H1 (cell line): Measurements from ENCODE around the gene CGRRF1. TPM values are rescaled to one million over a fixed set of nuclear protein-coding genes. Genes with fewer than 3 reads are reported as not detected.

Source experiments
- EP300 ChIP-seq, 2 experiments: IDR thresholded peaks; 1 replicate in 1 of 2; 2 replicates in 1 of 2; pipeline ENCODE4 v1.6.1; 2011 to 2012; ENCODE audit warnings: low read depth in 2 of 2, low read length in 2 of 2, mild to moderate bottlenecking in 2 of 2, borderline replicate concordance in 1 of 2, inconsistent platforms in 1 of 2, moderate library complexity in 1 of 2
- RAD21 ChIP-seq, 2 experiments: IDR thresholded peaks in 1 of 2; conservative IDR thresholded peaks in 1 of 2; 2 replicates each; pipeline ENCODE4 v1.6.1; 2011; ENCODE audit warnings: low read depth in 2 of 2, low read length in 2 of 2, improper control_type of control experiment in 1 of 2, inconsistent platforms in 1 of 2, mild to moderate bottlenecking in 1 of 2, moderate library complexity in 1 of 2
- RNF2 ChIP-seq: fragments of 200-900, 300-1000 bp; sonication (generic); IDR thresholded peaks from 2 replicates; pipeline ENCODE4 v1.7.1; 2016; ENCODE audit warnings: borderline replicate concordance, low read depth, mild to moderate bottlenecking, antibody characterized with exemption, low read length; ENCODE audit not compliant: poor library complexity, severe bottlenecking; ENCODE audit errors: missing control alignments
- SIRT6 ChIP-seq: IDR thresholded peaks from one replicate; pipeline ENCODE4 v1.7.1; 2012; ENCODE audit warnings: low read length, inconsistent platforms
- SP1 ChIP-seq: IDR thresholded peaks from 2 replicates; pipeline ENCODE4 v1.6.1; 2011; ENCODE audit warnings: low read depth, low read length
- polyA plus RNA-seq, 7 experiments: library from polyadenylated mRNA; depleted of rRNA in 3 of 7; stranded (reverse) in 5 of 7; unstranded in 2 of 7; fragments of >200 nt in 5 of 7; fragments of 200-250 nt in 2 of 7; gene quantifications; 1 replicate in 5 of 7; 2 replicates in 1 of 7; 4 replicates in 1 of 7; pipeline versions ENCODE4 v1.2.1 to v1.2.3, GENCODE V29; 2011 to 2013; ENCODE audit warnings: missing spikeins in 2 of 7, mixed read lengths in 2 of 7
- total RNA-seq: library from RNA; stranded (reverse); fragmentation: NEBNext Ultra II Directional; extraction: Animal tissue kit (Norgen Biotek cat#: 25700); gene quantifications from 2 replicates; pipeline ENCODE4 v1.2.1, GENCODE V29; 2021
- TF ChIP-seq, protein P1 (sequence below): fragments of 300-600 bp; sonication (generic); IDR thresholded peaks from 2 replicates; pipeline ENCODE4 v1.7.1; 2012; ENCODE audit warnings: low read length, moderate library complexity, mild to moderate bottlenecking, inconsistent platforms; ENCODE audit not compliant: insufficient replicate concordance
- TF ChIP-seq, protein P2 (sequence below): IDR thresholded peaks from 2 replicates; pipeline ENCODE4 v1.6.1; 2012; ENCODE audit warnings: inconsistent platforms

Gene CGRRF1
- total and polyA plus RNA-seq, 2 of the 8 experiments (the other 6 are each of a cell fraction or from before 2014, with no cell fraction given): 7.4 to 20.2 TPM

DNA sequence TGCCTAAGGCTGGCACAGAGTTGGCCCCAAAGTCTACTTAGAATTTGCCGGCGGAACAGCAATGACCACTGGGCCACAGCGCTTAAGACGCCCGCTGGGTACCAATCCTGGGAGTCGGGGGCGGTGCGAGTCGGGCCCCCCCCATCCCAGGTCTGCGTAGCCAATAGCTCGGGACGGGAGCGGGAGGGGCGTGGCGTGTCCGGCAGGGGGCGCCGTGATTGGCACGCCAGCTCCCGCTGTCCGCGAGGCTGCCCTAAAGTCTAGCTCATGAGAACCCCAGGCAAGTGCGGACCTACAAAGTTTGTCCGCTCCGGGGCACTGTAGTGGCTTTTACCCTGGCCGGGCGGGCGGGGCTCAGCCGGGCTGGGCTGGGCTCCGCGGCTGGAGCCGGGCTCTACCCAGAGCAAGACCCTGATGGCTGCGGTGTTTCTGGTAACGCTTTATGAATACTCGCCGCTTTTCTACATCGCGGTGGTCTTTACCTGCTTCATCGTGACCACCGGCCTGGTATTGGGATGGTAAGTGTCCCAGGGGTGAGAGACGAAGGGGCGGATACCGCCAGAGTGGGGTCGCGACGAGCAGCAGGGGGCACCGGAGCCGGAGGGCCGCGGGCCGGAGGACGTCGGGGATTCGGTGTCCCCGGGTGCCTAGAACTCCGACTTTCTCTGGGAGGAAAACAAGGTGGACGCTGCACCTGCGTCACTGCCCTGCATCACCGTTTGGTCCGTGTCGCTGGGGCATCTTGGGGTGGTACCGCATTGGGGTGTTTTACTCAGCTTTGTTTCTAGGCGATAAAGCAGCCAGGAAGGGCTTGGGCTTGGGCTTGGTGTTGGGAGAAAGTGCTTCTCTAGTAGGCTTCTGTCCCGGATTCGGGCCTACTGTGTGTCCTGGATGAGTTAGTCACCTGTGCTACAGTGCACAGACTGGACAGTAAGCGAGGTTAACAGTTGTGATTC is at the start of gene CGRRF1 (continued):
- TF ChIP-seq, protein P1, sequence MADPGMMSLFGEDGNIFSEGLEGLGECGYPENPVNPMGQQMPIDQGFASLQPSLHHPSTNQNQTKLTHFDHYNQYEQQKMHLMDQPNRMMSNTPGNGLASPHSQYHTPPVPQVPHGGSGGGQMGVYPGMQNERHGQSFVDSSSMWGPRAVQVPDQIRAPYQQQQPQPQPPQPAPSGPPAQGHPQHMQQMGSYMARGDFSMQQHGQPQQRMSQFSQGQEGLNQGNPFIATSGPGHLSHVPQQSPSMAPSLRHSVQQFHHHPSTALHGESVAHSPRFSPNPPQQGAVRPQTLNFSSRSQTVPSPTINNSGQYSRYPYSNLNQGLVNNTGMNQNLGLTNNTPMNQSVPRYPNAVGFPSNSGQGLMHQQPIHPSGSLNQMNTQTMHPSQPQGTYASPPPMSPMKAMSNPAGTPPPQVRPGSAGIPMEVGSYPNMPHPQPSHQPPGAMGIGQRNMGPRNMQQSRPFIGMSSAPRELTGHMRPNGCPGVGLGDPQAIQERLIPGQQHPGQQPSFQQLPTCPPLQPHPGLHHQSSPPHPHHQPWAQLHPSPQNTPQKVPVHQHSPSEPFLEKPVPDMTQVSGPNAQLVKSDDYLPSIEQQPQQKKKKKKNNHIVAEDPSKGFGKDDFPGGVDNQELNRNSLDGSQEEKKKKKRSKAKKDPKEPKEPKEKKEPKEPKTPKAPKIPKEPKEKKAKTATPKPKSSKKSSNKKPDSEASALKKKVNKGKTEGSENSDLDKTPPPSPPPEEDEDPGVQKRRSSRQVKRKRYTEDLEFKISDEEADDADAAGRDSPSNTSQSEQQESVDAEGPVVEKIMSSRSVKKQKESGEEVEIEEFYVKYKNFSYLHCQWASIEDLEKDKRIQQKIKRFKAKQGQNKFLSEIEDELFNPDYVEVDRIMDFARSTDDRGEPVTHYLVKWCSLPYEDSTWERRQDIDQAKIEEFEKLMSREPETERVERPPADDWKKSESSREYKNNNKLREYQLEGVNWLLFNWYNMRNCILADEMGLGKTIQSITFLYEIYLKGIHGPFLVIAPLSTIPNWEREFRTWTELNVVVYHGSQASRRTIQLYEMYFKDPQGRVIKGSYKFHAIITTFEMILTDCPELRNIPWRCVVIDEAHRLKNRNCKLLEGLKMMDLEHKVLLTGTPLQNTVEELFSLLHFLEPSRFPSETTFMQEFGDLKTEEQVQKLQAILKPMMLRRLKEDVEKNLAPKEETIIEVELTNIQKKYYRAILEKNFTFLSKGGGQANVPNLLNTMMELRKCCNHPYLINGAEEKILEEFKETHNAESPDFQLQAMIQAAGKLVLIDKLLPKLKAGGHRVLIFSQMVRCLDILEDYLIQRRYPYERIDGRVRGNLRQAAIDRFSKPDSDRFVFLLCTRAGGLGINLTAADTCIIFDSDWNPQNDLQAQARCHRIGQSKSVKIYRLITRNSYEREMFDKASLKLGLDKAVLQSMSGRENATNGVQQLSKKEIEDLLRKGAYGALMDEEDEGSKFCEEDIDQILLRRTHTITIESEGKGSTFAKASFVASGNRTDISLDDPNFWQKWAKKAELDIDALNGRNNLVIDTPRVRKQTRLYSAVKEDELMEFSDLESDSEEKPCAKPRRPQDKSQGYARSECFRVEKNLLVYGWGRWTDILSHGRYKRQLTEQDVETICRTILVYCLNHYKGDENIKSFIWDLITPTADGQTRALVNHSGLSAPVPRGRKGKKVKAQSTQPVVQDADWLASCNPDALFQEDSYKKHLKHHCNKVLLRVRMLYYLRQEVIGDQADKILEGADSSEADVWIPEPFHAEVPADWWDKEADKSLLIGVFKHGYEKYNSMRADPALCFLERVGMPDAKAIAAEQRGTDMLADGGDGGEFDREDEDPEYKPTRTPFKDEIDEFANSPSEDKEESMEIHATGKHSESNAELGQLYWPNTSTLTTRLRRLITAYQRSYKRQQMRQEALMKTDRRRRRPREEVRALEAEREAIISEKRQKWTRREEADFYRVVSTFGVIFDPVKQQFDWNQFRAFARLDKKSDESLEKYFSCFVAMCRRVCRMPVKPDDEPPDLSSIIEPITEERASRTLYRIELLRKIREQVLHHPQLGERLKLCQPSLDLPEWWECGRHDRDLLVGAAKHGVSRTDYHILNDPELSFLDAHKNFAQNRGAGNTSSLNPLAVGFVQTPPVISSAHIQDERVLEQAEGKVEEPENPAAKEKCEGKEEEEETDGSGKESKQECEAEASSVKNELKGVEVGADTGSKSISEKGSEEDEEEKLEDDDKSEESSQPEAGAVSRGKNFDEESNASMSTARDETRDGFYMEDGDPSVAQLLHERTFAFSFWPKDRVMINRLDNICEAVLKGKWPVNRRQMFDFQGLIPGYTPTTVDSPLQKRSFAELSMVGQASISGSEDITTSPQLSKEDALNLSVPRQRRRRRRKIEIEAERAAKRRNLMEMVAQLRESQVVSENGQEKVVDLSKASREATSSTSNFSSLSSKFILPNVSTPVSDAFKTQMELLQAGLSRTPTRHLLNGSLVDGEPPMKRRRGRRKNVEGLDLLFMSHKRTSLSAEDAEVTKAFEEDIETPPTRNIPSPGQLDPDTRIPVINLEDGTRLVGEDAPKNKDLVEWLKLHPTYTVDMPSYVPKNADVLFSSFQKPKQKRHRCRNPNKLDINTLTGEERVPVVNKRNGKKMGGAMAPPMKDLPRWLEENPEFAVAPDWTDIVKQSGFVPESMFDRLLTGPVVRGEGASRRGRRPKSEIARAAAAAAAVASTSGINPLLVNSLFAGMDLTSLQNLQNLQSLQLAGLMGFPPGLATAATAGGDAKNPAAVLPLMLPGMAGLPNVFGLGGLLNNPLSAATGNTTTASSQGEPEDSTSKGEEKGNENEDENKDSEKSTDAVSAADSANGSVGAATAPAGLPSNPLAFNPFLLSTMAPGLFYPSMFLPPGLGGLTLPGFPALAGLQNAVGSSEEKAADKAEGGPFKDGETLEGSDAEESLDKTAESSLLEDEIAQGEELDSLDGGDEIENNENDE: no peak
- no peak; a peak in 1 of 4 replicates for TF ChIP-seq RAD21 (IDR thresholded peaks at IDR 0.05 in 1 of 2, conservative IDR thresholded peaks at IDR 0.05 in 1 of 2; ENCODE audit: low read depth in 2 of 2, low read length in 2 of 2)
- TF ChIP-seq EP300 (IDR thresholded peaks at IDR 0.05; ENCODE audit: borderline replicate concordance in 1 of 2, low read depth in 2 of 2, low read length in 2 of 2): peak in 1 of 2 experiments; percentile 65; a peak in 1 of 3 replicates
- TF ChIP-seq RNF2: no peak
- TF ChIP-seq SP1: peak; percentile 73
- TF ChIP-seq SIRT6: no peak
- TF ChIP-seq, protein P2, sequence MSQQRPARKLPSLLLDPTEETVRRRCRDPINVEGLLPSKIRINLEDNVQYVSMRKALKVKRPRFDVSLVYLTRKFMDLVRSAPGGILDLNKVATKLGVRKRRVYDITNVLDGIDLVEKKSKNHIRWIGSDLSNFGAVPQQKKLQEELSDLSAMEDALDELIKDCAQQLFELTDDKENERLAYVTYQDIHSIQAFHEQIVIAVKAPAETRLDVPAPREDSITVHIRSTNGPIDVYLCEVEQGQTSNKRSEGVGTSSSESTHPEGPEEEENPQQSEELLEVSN: no peak
